Ascending aorta (tissue), 2 donors: Measurements from ENCODE around the gene AGO4. TPM values are rescaled to one million over a fixed set of nuclear protein-coding genes. Genes with fewer than 3 reads are reported as not detected.

ENCODE experiments used
- DNase-seq, 2 donors: peaks; one replicate each; pipeline ENCODE4 v3.0.0-alpha.2; 2019; ENCODE audit warnings: low spot score in 2 of 2
- H3K27ac ChIP-seq, 2 donors: fragments of 200-600 bp; sonication (generic); one replicate each; pipeline ENCODE4 v1.5.1; 2016 to 2017; ENCODE audit warnings: mild to moderate bottlenecking in 1 of 2
- H3K27me3 ChIP-seq: fragments of 200-600 bp; sonication (generic); one replicate; pipeline ENCODE4 v1.5.1; 2017
- H3K36me3 ChIP-seq, 2 donors: fragments of 200-600 bp; sonication (generic); one replicate each; pipeline ENCODE4 v1.5.1; 2016
- H3K4me1 ChIP-seq, 2 donors: fragments of 200-600 bp; sonication (generic); one replicate each; pipeline ENCODE4 v1.5.1; 2016 to 2017; ENCODE audit warnings: mild to moderate bottlenecking in 1 of 2
- H3K4me3 ChIP-seq, 2 donors: fragments of 200-600 bp; sonication (generic); one replicate each; pipeline ENCODE4 v1.5.1; 2016 to 2017; ENCODE audit warnings: mild to moderate bottlenecking in 1 of 2
- H3K9me3 ChIP-seq, 2 donors: fragments of 200-600 bp; sonication (generic); one replicate each; pipeline ENCODE4 v1.5.1; 2016
- CTCF ChIP-seq, 3 experiments: fragments of 200-600 bp in 2 of 3; fragments of 450-650 bp in 1 of 3; sonication (generic) in 2 of 3; IDR thresholded peaks; one replicate each; pipeline ENCODE4 v1.5.1; 2016 to 2019; ENCODE audit warnings: antibody characterized with exemption in 3 of 3, mild to moderate bottlenecking in 1 of 3, moderate library complexity in 1 of 3
- intact Hi-C: fragments of 100-400 bp; cut with DNase I; formaldehyde crosslinking; loops from one replicate; pipeline ENCODE4 v1.15.1; 2023
- total RNA-seq: library from RNA; depleted of rRNA; stranded (reverse); fragments of >200 nt; gene quantifications from one replicate; pipeline ENCODE4 v1.1.0, GENCODE V29; 2016

AGO4 gene
- total RNA-seq, 1 donor from 2014 or later = 40.4 TPM

- Histone ChIP-seq H3K4me3 (no peak overlapping the region), H3K9me3 (no peaks in the 10 kb centered on the region), H3K36me3 (peaks cover 39 to 91% of the 10 kb centered on the region in 2 donors), H3K4me1 (no peaks in the 10 kb centered on the region), H3K27me3 (no peaks in the 10 kb centered on the region), H3K27ac (no peak overlapping the region)
- no peak for DNase-seq
- no peak for TF ChIP-seq CTCF (IDR thresholded peaks at IDR 0.05)
- intact Hi-C loops = no loop called here
Observed at GRCh38 chr1:35902671-35903070, 94.9 kb downstream of the AGO4 start.

Other genes with a start within 250 kb of the AGO4 start
- gene TFAP2E, start 234.7 kb upstream of the AGO4 start, total RNA-seq = 10.2 TPM
- 54.0 TPM for gene PSMB2, start 166.5 kb upstream of the AGO4 start, total RNA-seq
- gene C1orf216, start 89.1 kb upstream of the AGO4 start, total RNA-seq = 40.6 TPM
- gene CLSPN, start 38.0 kb upstream of the AGO4 start, total RNA-seq = not detected
- gene AGO1, start 75.2 kb downstream of the AGO4 start, total RNA-seq = 24.2 TPM
- 19.7 TPM for gene AGO3, start 123.1 kb downstream of the AGO4 start, total RNA-seq